ENCODE measurements around the gene ZGPAT. TPM values are rescaled to one million over a fixed set of nuclear protein-coding genes. Genes with fewer than 3 reads are reported as not detected.

Gene ZGPAT
- polyA plus RNA-seq, 1 donor from 2014 or later: 60.8 TPM

DNA sequence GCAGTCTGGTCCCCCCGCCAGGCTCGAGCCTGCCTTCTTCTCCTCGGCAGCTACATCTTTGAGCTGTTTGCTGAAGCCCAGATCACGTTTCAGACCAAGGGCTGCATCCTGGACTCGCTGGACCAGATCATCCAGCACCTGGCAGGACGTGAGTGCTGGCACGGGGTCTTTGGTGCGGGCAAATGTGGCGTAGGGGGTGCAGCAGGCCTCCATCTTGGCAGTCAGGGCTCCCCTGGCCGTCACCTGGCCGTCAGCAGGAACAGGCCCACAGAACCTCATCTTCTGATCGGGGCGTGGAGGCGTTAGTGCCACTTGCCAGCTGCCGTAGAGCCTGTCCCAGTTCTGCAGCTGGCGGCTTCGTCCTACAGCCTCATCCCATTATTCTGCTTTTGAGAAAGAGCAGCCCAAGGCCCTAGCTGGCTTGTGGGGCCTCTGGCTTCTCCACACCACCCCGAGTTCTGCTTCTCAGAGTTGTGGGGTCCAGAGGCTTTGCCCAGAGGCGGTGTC is 28.0 kb upstream of the ZGPAT start:
- Histone ChIP-seq H3K9ac (ENCODE audit: low read length) (no peak overlapping the region), H2AFZ (ENCODE audit: low read depth, low read length) (no peak overlapping the region), H3K4me2 (ENCODE audit: low read length) (no peak overlapping the region), H3K79me2 (replicated peaks; ENCODE audit: insufficient read depth, low read length) (no peaks in the 10 kb centered on the region), H4K20me1 (ENCODE audit: insufficient read depth) (no peaks in the 10 kb centered on the region), H3K36me3 (ENCODE audit: insufficient read depth, low read length) (no peaks in the 10 kb centered on the region), H3K27me3 (ENCODE audit: insufficient read depth, low read depth, low read length) (no peaks in the 10 kb centered on the region), H3K9me2 (ENCODE audit: insufficient read depth, low read length) (no peaks in the 10 kb centered on the region), H3K9me3 (ENCODE audit: low read length) (no peaks in the 10 kb centered on the region), H3K27ac (ENCODE audit: low read length) (no peak overlapping the region), H3K4me3 (ENCODE audit: low read length) (no peak overlapping the region), H3F3A (ENCODE audit: insufficient read depth, low read length, poor library complexity, severe bottlenecking) (no peaks in the 10 kb centered on the region)
- TF ChIP-seq EZH2 (IDR thresholded peaks at IDR 0.05; ENCODE audit: borderline replicate concordance, insufficient read depth, low read length, poor library complexity, severe bottlenecking) (no peak), POLR2AphosphoS5 (IDR thresholded peaks at IDR 0.05) (no peak), RAD21 (conservative IDR thresholded peaks at IDR 0.05) (no peak)

DNA sequence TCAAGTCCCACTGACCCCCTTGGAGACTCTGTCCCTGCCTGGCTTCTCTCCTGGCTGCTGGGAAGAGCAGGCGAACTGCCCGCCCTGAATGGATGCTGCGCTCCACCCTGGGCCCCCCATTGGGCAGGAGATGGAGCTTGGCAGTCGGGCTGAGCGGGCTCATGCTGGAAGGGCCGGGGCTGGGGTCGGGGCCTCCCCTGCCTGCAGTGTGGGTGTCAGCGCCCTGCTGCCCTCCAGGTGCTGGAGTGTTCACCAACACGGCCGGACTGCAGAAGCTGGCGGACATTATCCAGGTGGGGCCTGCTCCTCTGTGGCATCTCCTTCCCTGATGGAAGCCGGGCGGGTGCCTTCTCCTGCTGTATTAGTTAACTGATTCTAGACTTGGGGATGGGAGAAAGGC is 27.4 kb upstream of the ZGPAT start:
- H3K4me3 ChIP-seq (ENCODE audit: low read length): no peak overlapping the region
- no peaks in the 10 kb centered on the region for H3K79me2 ChIP-seq (replicated peaks; ENCODE audit: insufficient read depth, low read length)
- TF ChIP-seq MXI1 (conservative IDR thresholded peaks at IDR 0.05; ENCODE audit: poor library complexity, severe bottlenecking): no peak
- TF ChIP-seq, protein P1, sequence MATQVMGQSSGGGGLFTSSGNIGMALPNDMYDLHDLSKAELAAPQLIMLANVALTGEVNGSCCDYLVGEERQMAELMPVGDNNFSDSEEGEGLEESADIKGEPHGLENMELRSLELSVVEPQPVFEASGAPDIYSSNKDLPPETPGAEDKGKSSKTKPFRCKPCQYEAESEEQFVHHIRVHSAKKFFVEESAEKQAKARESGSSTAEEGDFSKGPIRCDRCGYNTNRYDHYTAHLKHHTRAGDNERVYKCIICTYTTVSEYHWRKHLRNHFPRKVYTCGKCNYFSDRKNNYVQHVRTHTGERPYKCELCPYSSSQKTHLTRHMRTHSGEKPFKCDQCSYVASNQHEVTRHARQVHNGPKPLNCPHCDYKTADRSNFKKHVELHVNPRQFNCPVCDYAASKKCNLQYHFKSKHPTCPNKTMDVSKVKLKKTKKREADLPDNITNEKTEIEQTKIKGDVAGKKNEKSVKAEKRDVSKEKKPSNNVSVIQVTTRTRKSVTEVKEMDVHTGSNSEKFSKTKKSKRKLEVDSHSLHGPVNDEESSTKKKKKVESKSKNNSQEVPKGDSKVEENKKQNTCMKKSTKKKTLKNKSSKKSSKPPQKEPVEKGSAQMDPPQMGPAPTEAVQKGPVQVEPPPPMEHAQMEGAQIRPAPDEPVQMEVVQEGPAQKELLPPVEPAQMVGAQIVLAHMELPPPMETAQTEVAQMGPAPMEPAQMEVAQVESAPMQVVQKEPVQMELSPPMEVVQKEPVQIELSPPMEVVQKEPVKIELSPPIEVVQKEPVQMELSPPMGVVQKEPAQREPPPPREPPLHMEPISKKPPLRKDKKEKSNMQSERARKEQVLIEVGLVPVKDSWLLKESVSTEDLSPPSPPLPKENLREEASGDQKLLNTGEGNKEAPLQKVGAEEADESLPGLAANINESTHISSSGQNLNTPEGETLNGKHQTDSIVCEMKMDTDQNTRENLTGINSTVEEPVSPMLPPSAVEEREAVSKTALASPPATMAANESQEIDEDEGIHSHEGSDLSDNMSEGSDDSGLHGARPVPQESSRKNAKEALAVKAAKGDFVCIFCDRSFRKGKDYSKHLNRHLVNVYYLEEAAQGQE (IDR thresholded peaks at IDR 0.05; ENCODE audit: borderline replicate concordance): no peak
- no peak for TF ChIP-seq EP300 (conservative IDR thresholded peaks at IDR 0.05; ENCODE audit: poor library complexity, severe bottlenecking)
- no peak for TF ChIP-seq EZH2 (IDR thresholded peaks at IDR 0.05; ENCODE audit: borderline replicate concordance, insufficient read depth, low read length, poor library complexity, severe bottlenecking)
- TF ChIP-seq, protein P2, sequence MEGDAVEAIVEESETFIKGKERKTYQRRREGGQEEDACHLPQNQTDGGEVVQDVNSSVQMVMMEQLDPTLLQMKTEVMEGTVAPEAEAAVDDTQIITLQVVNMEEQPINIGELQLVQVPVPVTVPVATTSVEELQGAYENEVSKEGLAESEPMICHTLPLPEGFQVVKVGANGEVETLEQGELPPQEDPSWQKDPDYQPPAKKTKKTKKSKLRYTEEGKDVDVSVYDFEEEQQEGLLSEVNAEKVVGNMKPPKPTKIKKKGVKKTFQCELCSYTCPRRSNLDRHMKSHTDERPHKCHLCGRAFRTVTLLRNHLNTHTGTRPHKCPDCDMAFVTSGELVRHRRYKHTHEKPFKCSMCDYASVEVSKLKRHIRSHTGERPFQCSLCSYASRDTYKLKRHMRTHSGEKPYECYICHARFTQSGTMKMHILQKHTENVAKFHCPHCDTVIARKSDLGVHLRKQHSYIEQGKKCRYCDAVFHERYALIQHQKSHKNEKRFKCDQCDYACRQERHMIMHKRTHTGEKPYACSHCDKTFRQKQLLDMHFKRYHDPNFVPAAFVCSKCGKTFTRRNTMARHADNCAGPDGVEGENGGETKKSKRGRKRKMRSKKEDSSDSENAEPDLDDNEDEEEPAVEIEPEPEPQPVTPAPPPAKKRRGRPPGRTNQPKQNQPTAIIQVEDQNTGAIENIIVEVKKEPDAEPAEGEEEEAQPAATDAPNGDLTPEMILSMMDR (IDR thresholded peaks at IDR 0.05; ENCODE audit: poor library complexity, severe bottlenecking): no peak
- TF ChIP-seq TAF1 (IDR thresholded peaks at IDR 0.05; ENCODE audit: low read depth): no peak
- no peak for TF ChIP-seq SMC3 (conservative IDR thresholded peaks at IDR 0.05; ENCODE audit: poor library complexity)
- no peak for TF ChIP-seq POLR2AphosphoS5 (IDR thresholded peaks at IDR 0.05)
- TF ChIP-seq RAD21 (conservative IDR thresholded peaks at IDR 0.05): no peak
- no peak overlapping the region for H3K27ac ChIP-seq (ENCODE audit: low read length)
- H2AFZ ChIP-seq (ENCODE audit: low read depth, low read length): no peak overlapping the region
- H3K9me3 ChIP-seq (ENCODE audit: low read length): no peaks in the 10 kb centered on the region
- no peaks in the 10 kb centered on the region for H4K20me1 ChIP-seq (ENCODE audit: insufficient read depth)
- H3K4me2 ChIP-seq (ENCODE audit: low read length): no peak overlapping the region
- H3K9ac ChIP-seq (ENCODE audit: low read length): no peak overlapping the region
- no peaks in the 10 kb centered on the region for H3F3A ChIP-seq (ENCODE audit: insufficient read depth, low read length, poor library complexity, severe bottlenecking)
- H3K9me2 ChIP-seq (ENCODE audit: insufficient read depth, low read length): no peaks in the 10 kb centered on the region
- H3K27me3 ChIP-seq (ENCODE audit: insufficient read depth, low read depth, low read length): no peaks in the 10 kb centered on the region
- no peaks in the 10 kb centered on the region for H3K36me3 ChIP-seq (ENCODE audit: insufficient read depth, low read length)
